ENCODE data around the gene HIPK4.

Gene HIPK4

GRCh38 chr19:40348125-40348913 is 41.7 kb downstream of the HIPK4 start, which contains the start of the genes C19orf47 and PLD3:
C19orf47 (minus strand) TSS chr19:40348397; CDS start chr19:40341857, 6,540 bp downstream.
PLD3 (plus strand) TSS chr19:40348695; CDS start chr19:40366484, 17,789 bp downstream.
- DNase-seq (ENCODE audit: extremely low read depth, low read depth) = peak; percentile 95
- TF ChIP-seq CTCF (IDR thresholded peaks at IDR 0.05; ENCODE audit: low read depth, low read length, missing control alignments) = no peak
- peak within 1 kb of the TSS; percentile 64 for H3K4me3 ChIP-seq (replicated peaks; ENCODE audit: low read depth, low read length)

- TF ChIP-seq CTCF (IDR thresholded peaks at IDR 0.05; ENCODE audit: low read depth, low read length, missing control alignments) = no peak
- no peak for DNase-seq (ENCODE audit: extremely low read depth, low read depth)
- no peak overlapping the region for H3K4me3 ChIP-seq (replicated peaks; ENCODE audit: low read depth, low read length)
These were observed 45.6 kb downstream of the HIPK4 start for GRCh38 chr19:40344422-40344821.

- no peak for TF ChIP-seq CTCF (IDR thresholded peaks at IDR 0.05; ENCODE audit: low read depth, low read length, missing control alignments)
- DNase-seq (ENCODE audit: extremely low read depth, low read depth) = no peak
- H3K4me3 ChIP-seq (replicated peaks; ENCODE audit: low read depth, low read length) = no peak overlapping the region
These were observed 47.2 kb downstream of the HIPK4 start for GRCh38 chr19:40342644-40343311.

- TF ChIP-seq CTCF (IDR thresholded peaks at IDR 0.05; ENCODE audit: low read depth, low read length, missing control alignments) = no peak
- DNase-seq (ENCODE audit: extremely low read depth, low read depth) = no peak
- no peak overlapping the region for H3K4me3 ChIP-seq (replicated peaks; ENCODE audit: low read depth, low read length)
These were observed 48.1 kb downstream of the HIPK4 start for GRCh38 chr19:40341601-40342482.

GRCh38 chr19:40339018-40339728 is 50.8 kb downstream of the HIPK4 start:
- no peak overlapping the region for H3K4me3 ChIP-seq (replicated peaks; ENCODE audit: low read depth, low read length)
- TF ChIP-seq CTCF (IDR thresholded peaks at IDR 0.05; ENCODE audit: low read depth, low read length, missing control alignments) = no peak
- DNase-seq (ENCODE audit: extremely low read depth, low read depth) = no peak

GRCh38 chr19:40337594-40337993 is 52.4 kb downstream of the HIPK4 start:
- TF ChIP-seq CTCF (IDR thresholded peaks at IDR 0.05; ENCODE audit: low read depth, low read length, missing control alignments) = no peak
- DNase-seq (ENCODE audit: extremely low read depth, low read depth) = no peak

More at GRCh38 chr19:40337594-40337993, 52.4 kb downstream of the HIPK4 start:
- H3K4me3 ChIP-seq (replicated peaks; ENCODE audit: low read depth, low read length) = no peak overlapping the region
